Occipital lobe (tissue), 2 donors: ENCODE data around the gene C1QTNF5. TPM values are rescaled to one million over a fixed set of nuclear protein-coding genes. Genes with fewer than 3 reads are reported as not detected.
A peak's percentile ranks its signal among the peaks of the same experiment; 100 is the strongest.
"Not testable (repeated sequence)": the region's sequence is repeated elsewhere in the genome, so short reads cannot be mapped to it uniquely, and the experiment has no call there.

Source experiments
- DNase-seq: peaks from one replicate; lab custom pipeline; 2025; lab: John Stamatoyannopoulos, UW
- total RNA-seq: library from RNA; depleted of rRNA; stranded (reverse); fragments of >200 nt; gene quantifications from one replicate; pipeline ENCODE4 v1.2.3, GENCODE V29; 2014

Gene C1QTNF5
- total RNA-seq = 4.2 TPM

- DNase-seq = no peak
These were observed at the start of gene C1QTNF5 for GRCh38 chr11:119340335-119341221. Gene C1QTNF5 (minus strand): TSS chr11:119340883. CDS start chr11:119340397, 486 bp downstream.

GRCh38 chr11:119389611-119390254 is 49.0 kb upstream of the C1QTNF5 start:
- no peak for DNase-seq

GRCh38 chr11:119388103-119388502 is 47.4 kb upstream of the C1QTNF5 start:
- no peak for DNase-seq

GRCh38 chr11:119384332-119384731 is 43.6 kb upstream of the C1QTNF5 start:
- no peak for DNase-seq

- not testable (repeated sequence) for DNase-seq
These were observed 41.8 kb upstream of the C1QTNF5 start for GRCh38 chr11:119382513-119382912.

- no peak for DNase-seq
These were observed 41.4 kb upstream of the C1QTNF5 start for GRCh38 chr11:119382101-119382500.

GRCh38 chr11:119381181-119381988 is 40.7 kb upstream of the C1QTNF5 start, which contains the start of gene USP2:
Gene USP2 (minus strand): TSS chr11:119381690. CDS start chr11:119373480, 8,210 bp downstream.
- DNase-seq = peak; percentile 98

- DNase-seq = no peak
These were observed 40.1 kb upstream of the C1QTNF5 start for GRCh38 chr11:119380827-119381180.

- no peak for DNase-seq
These were observed 39.6 kb upstream of the C1QTNF5 start for GRCh38 chr11:119380160-119380826.

- no peak for DNase-seq
These were observed 38.3 kb upstream of the C1QTNF5 start for GRCh38 chr11:119378851-119379465.

- no peak for DNase-seq
These were observed 37.4 kb upstream of the C1QTNF5 start for GRCh38 chr11:119377961-119378667.

- no peak for DNase-seq
These were observed 36.6 kb upstream of the C1QTNF5 start for GRCh38 chr11:119377112-119377901.

GRCh38 chr11:119376197-119376847 is 35.6 kb upstream of the C1QTNF5 start:
- peak; percentile 81 for DNase-seq

- peak; percentile 72 for DNase-seq
These were observed 34.9 kb upstream of the C1QTNF5 start for GRCh38 chr11:119375337-119376196.

GRCh38 chr11:119374632-119375336 is 34.1 kb upstream of the C1QTNF5 start:
- DNase-seq = peak; percentile 50

- peak; percentile 71 for DNase-seq
These were observed 33.4 kb upstream of the C1QTNF5 start for GRCh38 chr11:119373921-119374631.
